Subcutaneous adipose tissue (tissue), 4 donors: Measurements from ENCODE around the gene AGMO. TPM values are rescaled to one million over a fixed set of nuclear protein-coding genes. Genes with fewer than 3 reads are reported as not detected.

Experiments
- CTCF ChIP-seq: fragments of 450-650 bp; IDR thresholded peaks from one replicate; pipeline ENCODE4 v1.5.1; 2016; ENCODE audit warnings: low read depth, mild to moderate bottlenecking, control low read depth, antibody characterized with exemption, moderate library complexity
- total RNA-seq, 4 donors: library from RNA; depleted of rRNA; stranded (reverse); fragments of >200 nt; gene quantifications; one replicate each; pipeline ENCODE4 v1.1.0, GENCODE V29; 2016

AGMO gene
- total RNA-seq, 4 donors from 2014 or later, result 2.4 to 28.6 (median 10.2) TPM

GRCh38 chr7:15430191-15430590 lies 131.6 kb downstream of the AGMO start:
- no peak for TF ChIP-seq CTCF

GRCh38 chr7:15424468-15424867 lies 137.3 kb downstream of the AGMO start:
- TF ChIP-seq CTCF, result no peak

GRCh38 chr7:15419596-15419995 lies 142.2 kb downstream of the AGMO start:
- no peak for TF ChIP-seq CTCF

GRCh38 chr7:15418264-15418663 lies 143.6 kb downstream of the AGMO start:
- TF ChIP-seq CTCF, result no peak

GRCh38 chr7:15417341-15417988 lies 144.3 kb downstream of the AGMO start:
- TF ChIP-seq CTCF, result no peak

- no peak for TF ChIP-seq CTCF
These were observed 150.8 kb downstream of the AGMO start for GRCh38 chr7:15411019-15411418.

GRCh38 chr7:15407910-15408309 lies 153.9 kb downstream of the AGMO start:
- no peak for TF ChIP-seq CTCF
